ENCODE measurements around the gene NIN. TPM values are rescaled to one million over a fixed set of nuclear protein-coding genes. Genes with fewer than 3 reads are reported as not detected.

NIN gene
- polyA plus RNA-seq, 4 donors, result 30.2 to 35.7 (median 32.2) TPM

- no peak for DNase-seq (ENCODE audit: low read depth in 4 of 4, low spot score in 3 of 4)
Observed at GRCh38 chr14:50766338-50766886, 64.5 kb downstream of the NIN start.

DNA sequence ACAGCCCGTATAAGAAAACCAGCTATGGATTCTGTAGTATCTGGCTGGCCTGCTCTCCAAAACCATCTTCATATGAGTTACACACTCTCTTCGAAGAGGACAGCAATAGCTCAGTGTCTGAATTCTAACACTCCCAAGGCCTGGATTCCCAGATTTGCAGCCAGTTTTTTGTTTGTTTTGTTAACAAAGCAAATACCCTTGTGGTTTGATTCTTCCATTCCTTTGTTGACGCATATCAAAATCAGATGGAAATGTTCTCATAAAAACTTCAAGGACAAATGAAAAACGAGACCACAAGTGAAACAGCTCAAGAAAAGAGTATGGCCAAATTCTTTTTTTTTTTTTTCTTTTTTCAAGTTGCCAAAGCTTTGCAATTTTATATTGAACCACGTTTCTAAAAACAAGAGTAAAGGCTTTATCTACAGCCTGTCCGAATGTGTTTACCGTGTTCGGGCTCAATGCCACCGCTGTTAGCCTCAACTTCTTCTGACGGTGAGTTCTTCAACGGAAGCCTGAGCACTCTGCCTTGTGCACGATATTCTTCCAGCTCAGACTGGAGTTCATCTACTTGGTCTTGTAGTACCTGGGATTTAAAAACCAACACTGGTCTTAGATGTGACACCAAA lies 67.5 kb downstream of the NIN start:
- no peak for DNase-seq (ENCODE audit: low read depth in 4 of 4, low spot score in 3 of 4)

- no peak for DNase-seq (ENCODE audit: low read depth in 4 of 4, low spot score in 3 of 4)
Observed at GRCh38 chr14:50762931-50763300, 68.0 kb downstream of the NIN start.

DNA sequence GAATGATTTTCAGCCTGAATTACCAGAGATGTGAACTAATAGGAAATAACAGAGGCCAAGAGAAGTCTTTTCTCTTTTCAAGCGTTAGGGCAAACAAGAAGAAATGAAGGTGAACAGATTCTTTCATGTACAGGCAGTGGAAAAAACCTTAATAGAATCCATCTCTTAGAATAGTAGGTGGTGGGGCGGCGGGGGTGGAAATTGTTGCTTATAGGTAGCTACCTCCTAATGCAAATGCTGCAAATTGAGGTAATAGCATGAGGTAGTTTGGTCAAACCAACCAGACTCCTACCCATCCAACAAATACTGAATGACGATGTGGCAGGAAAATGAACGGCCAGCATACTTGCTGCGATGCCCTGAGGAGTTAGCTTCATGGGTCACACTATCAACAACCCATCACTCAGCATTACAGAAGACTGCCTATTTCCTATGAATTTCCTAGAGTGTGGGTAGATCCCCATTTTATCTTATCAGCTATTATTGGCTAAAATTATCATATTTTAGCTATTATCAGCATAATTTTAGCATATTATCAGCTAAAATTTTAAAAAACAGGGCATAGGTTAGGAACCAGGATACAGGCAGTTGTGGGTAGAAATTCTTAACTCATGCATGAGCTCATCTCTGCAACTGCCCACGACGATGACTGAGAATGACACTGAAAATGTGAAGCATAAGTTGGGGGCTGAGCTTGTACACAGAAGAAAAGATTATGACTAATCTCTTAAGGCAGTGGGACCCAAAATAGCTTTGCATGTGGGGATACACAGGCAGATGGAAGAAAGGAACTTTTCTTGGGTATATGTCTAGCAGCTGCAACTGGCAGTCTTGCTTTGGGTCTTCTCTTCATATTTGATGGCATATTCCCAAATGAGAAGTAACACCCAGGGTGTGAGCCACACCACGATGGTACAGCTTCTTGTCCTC lies 68.7 kb downstream of the NIN start:
- DNase-seq (ENCODE audit: low read depth in 4 of 4, low spot score in 3 of 4), result no peak

GRCh38 chr14:50759800-50760543 lies 71.0 kb downstream of the NIN start:
- no peak for DNase-seq (ENCODE audit: low read depth in 4 of 4, low spot score in 3 of 4)

DNA sequence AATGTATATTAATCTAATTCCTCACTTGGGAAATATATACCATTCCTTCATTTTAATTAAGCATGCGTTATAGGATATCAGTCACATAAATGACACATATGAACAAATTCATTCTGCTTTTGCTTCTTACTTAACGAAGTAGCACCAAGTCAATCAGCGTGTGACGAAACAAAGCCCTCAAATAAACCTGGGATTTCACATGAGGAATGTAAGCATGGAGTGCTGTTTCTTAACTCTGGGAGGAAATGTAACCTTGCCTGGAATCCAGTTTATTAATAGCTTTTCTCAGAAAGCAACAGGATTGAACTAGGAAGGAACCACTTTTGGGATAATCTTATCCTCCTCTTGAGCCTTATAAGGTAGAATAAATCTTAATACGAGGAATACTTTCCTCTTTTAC lies 72.0 kb downstream of the NIN start:
- no peak for DNase-seq (ENCODE audit: low read depth in 4 of 4, low spot score in 3 of 4)

DNA sequence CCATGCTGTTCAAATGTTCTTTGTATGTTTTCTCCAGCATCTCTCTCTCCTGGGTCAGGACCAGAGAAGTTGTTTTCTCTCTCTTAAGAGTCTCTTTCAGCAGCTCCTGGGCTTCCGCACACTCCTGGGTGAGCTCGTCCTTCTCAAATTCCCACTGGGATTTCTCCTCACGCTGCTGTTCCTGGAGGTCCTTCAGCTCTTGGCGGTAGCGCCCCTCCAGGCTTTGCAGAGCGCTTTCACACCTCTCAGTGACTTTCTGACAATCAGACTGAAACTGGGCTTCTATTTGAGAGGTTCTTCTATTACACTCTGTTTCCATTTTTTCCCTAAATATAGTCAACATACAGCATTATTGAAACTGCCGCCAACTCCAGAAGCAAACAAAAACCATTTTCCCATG lies 72.7 kb downstream of the NIN start:
- no peak for DNase-seq (ENCODE audit: low read depth in 4 of 4, low spot score in 3 of 4)

DNA sequence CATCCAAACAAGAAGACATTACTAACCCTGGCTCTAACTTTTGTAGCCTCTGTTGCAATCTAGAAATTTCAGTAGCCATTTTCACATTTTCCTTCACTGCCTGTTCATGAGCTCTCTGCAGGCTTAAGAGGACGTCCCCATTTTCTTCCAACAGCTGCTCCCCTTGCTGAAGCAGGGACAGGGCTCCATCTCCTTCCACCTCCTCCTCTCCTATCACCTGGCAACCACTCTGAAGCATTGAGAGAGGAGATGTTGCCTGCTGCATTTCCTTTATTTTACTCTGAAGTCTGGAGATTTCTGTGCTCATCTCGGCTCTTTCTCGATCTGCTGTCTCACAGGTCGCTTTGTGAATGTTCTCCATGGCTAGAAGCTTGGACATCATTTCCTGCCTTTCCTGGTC lies 73.3 kb downstream of the NIN start:
- DNase-seq (ENCODE audit: low read depth in 4 of 4, low spot score in 3 of 4), result no peak

DNA sequence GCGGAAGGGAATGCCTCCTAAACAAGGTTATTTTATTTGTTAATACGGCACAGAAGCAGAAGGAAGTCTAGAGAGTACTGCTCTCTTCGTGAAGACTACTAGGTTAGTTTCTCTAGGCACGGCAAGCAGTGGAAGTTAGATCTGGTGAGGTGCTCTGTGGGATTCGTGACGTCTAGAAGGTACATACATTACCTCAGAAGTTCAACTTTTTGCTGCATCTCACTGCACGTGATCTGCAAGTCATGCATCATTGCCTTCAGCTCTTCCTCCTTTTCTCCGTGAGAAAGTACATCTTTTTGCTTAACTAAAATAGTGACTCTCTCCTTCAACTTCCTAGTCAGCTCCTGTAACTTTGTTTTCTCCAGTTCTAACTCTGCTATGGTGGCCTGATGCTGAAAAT lies 74.7 kb downstream of the NIN start:
- DNase-seq (ENCODE audit: low read depth in 4 of 4, low spot score in 3 of 4), result no peak

DNA sequence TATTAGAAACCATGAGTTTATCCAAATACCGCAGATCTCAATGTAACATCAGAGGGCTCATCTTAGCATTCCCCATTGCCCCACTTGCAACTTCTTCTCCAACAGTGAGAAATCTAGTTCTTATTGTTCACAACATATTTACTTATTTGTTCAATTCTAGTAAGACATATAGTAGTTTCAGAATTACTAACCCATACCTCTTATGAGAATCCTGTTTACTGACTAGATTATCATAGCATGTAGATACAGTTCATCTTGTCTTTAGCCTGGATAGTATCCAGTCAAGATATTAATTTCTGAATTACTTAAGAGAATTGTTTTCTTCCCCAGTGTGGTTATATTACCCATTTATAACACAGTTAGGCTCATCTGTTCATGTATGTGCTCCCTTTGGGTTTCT lies 80.6 kb downstream of the NIN start:
- no peak for DNase-seq (ENCODE audit: low read depth in 4 of 4, low spot score in 3 of 4)

GRCh38 chr14:50745401-50746058 lies 85.4 kb downstream of the NIN start:
- no peak for DNase-seq (ENCODE audit: low read depth in 4 of 4, low spot score in 3 of 4)

DNA sequence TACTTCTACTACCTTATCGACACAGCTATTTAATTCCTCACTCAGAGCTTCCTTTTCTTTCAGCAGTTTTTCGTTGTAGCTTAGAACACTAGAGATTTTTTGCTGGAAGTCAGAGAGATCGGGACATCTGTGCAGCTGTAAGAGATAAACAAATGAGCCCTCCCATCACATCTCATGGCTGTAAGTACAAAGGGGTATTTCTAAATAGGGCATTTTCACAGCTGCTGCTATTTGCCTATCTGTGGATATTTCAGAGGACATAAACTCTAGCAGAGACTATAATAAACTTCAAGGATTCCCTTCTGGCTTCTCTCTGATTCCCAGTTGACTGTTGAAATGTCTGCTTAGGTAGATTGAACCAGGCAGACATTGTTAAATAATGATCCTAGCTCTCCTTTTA lies 86.7 kb downstream of the NIN start:
- DNase-seq (ENCODE audit: low read depth in 4 of 4, low spot score in 3 of 4), result no peak

DNA sequence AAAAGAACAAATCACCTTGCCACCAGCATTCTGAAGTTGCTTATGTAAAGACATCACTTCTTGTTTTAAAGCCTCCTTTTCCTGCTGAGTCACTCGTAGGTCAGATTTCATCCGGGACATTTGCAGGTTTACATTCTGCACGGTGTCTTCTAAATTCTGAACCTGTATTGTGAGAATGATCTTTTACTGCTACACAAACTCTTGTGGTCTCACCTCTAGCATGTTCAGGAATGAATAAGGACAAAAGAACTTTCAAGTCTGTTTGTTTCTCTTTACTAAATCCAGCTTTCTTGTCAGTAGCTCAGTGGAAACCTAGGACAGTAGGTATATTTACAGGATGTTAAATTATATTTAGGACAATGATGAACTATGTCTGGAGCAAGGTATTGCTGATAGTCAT lies 89.4 kb downstream of the NIN start:
- DNase-seq (ENCODE audit: low read depth in 4 of 4, low spot score in 3 of 4), result no peak

DNA sequence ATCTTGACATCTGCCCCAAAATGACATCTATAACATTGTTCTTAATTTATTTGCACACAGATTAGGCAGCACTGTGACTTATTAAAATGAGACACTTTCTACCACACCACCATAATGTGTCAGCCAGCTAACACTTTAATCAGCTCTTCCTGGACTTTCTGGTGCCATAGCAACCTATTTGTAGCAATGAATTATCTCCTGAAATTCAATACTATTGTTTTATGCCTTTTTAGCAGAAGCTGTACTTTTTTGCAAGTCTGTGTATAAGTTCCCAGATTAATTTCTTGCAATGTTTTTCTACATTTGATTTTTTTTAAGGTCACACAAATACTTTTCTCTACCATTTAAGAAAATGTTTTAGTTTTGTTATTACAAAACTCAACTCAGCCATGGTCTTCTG lies 90.1 kb downstream of the NIN start:
- DNase-seq (ENCODE audit: low read depth in 4 of 4, low spot score in 3 of 4), result no peak

GRCh38 chr14:50739186-50739585 lies 91.8 kb downstream of the NIN start:
- no peak for DNase-seq (ENCODE audit: low read depth in 4 of 4, low spot score in 3 of 4)

- no peak for DNase-seq (ENCODE audit: low read depth in 4 of 4, low spot score in 3 of 4)
Observed at GRCh38 chr14:50736932-50737419, 94.0 kb downstream of the NIN start.

DNA sequence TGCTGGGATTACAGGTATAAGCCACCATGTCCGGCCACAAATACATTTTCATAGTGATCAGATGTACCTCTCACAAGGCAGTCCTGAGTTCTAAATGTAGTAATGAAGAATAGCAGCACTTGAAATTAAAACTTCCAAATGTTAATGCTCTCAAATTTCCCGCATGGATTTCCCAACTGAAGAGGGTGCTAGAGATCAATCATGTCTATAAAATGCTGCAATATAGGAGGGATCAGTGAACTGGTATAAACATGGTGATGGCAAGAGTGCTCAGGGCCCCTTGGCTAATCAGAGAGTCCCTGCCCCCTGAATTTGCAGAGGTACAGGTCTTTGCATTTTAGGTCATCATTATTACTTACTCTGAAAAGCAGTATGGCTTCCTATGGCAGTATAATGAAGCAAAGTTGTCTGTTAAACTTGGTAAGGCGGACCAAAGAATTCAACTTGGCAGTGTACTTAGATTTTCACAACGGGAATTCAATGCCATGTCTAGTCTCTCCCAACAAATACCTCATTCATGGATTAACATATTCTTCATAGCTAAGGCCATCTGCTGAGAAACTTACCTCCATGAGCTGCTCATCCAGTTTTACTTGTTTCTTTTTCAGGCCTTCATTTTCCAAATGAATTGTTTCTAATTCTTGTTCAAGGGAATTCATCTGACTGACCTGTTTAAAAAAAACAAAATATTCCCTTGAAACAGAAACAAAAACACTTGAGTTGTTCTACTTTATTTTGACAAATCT lies 95.8 kb downstream of the NIN start:
- DNase-seq (ENCODE audit: low read depth in 4 of 4, low spot score in 3 of 4), result no peak

DNA sequence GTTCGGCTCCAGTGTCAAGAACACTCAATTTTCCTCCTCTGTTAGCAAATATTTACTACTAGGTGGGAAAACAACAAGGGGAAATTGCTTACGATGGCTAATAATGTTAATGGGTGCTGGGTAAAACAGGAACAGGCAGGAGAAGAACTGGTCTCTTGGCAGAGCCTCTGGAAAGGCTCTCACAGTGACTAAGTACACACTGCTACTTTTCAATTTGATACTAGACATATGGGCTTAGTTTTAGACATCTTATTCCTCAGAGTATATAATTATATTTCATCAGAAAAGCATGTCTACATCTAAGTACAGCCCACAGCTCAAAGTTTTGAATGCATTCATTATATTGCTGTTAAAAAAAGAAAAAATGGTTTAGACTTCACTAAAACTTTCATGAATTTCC lies 97.5 kb downstream of the NIN start:
- DNase-seq (ENCODE audit: low read depth in 4 of 4, low spot score in 3 of 4), result no peak

- DNase-seq (ENCODE audit: low read depth in 4 of 4, low spot score in 3 of 4), result no peak
Observed at GRCh38 chr14:50728836-50729235, 102.1 kb downstream of the NIN start.

All from right renal pelvis (tissue), 4 donors.